PC-3 (cell line): ENCODE measurements around the gene METAP1D. TPM values are rescaled to one million over a fixed set of nuclear protein-coding genes. Genes with fewer than 3 reads are reported as not detected.
A peak's percentile ranks its signal among the peaks of the same experiment; 100 is the strongest.

Source experiments
- ATAC-seq: fragments of 200-7000 bp; cut with Tn5 transposase; 2 replicates; pipeline ENCODE4 v1.9.1; 2020; ENCODE audit warnings: mild to moderate bottlenecking, moderate library complexity
- Bru-seq: library from RNA; stranded (reverse); fragments of 400-500 nt; gene quantifications from one replicate; lab custom pipeline; 2021; lab: Mats Ljungman, UMichigan
- BruChase-seq, 2 experiments: library from RNA; stranded (reverse); fragments of 400-500 nt; gene quantifications; one replicate each; lab custom pipeline; 2021; lab: Mats Ljungman, UMichigan
- BruUV-seq: library from RNA; stranded (reverse); fragments of 400-500 nt; replicated peaks from 2 replicates; lab custom pipeline; 2021; lab: Mats Ljungman, UMichigan
- CTCF ChIA-PET: fragments of 300-600 bp; sonication (Branson Sonifier 250); formaldehyde crosslinking; loops from one replicate; lab custom pipeline; 2022; ENCODE audit warnings: antibody characterized with exemption; lab: Charles Lee
- POLR2A ChIA-PET: fragments of 300-600 bp; sonication (Branson Sonifier 250); formaldehyde crosslinking; loops from one replicate; lab custom pipeline; 2022; ENCODE audit warnings: antibody characterized with exemption; ENCODE audit not compliant: unreplicated experiment; lab: Charles Lee
- DNase-seq: peaks from one replicate; pipeline ENCODE4 v3.0.0-alpha.2; 2015
- H2AFZ ChIP-seq: fragments of 300-600 bp; sonication (generic); 2 replicates; pipeline ENCODE4 v1.6.0; 2016; ENCODE audit warnings: antibody characterized with exemption, low read length
- H3F3A ChIP-seq: fragments of 300-600 bp; sonication (generic); one replicate; pipeline ENCODE4 v1.6.0; 2017; ENCODE audit warnings: antibody characterized with exemption, low read length, control low read depth, mild to moderate bottlenecking; ENCODE audit not compliant: unreplicated experiment
- H3K27ac ChIP-seq: fragments of 300-600 bp; sonication (generic); 2 replicates; pipeline ENCODE4 v1.5.1; 2016; ENCODE audit warnings: mild to moderate bottlenecking, low read length
- H3K27me3 ChIP-seq: fragments of 300-600 bp; sonication (generic); 2 replicates; pipeline ENCODE4 v1.6.1; 2016; ENCODE audit warnings: low read length, mixed read lengths
- H3K36me3 ChIP-seq: fragments of 300-600 bp; sonication (generic); 2 replicates; pipeline ENCODE4 v1.6.1; 2016; ENCODE audit warnings: low read depth, mixed run types, low read length, mixed read lengths
- H3K4me1 ChIP-seq: fragments of 300-600 bp; sonication (generic); 2 replicates; pipeline ENCODE4 v1.5.1; 2016; ENCODE audit warnings: low read length; ENCODE audit not compliant: insufficient read depth
- H3K4me2 ChIP-seq: fragments of 300-600 bp; sonication (generic); 2 replicates; pipeline ENCODE4 v1.6.0; 2016; ENCODE audit warnings: low read length
- H3K4me3 ChIP-seq: fragments of 300-600 bp; sonication (generic); 2 replicates; pipeline ENCODE4 v1.5.1; 2016; ENCODE audit warnings: mild to moderate bottlenecking, low read length, mixed read lengths
- H3K79me2 ChIP-seq: fragments of 300-600 bp; sonication (generic); 2 replicates; pipeline ENCODE4 v1.6.1; 2017; ENCODE audit warnings: low read length, mixed read lengths
- H3K9ac ChIP-seq: fragments of 300-600 bp; sonication (generic); 2 replicates; pipeline ENCODE4 v1.6.0; 2016; ENCODE audit warnings: mild to moderate bottlenecking, low read length
- H3K9me2 ChIP-seq: fragments of 300-600 bp; sonication (generic); replicated peaks from 2 replicates; pipeline ENCODE4 v1.6.1; 2016; ENCODE audit warnings: mixed run types, low read length, mixed read lengths
- H3K9me3 ChIP-seq: fragments of 300-600 bp; sonication (generic); 2 replicates; pipeline ENCODE4 v1.6.1; 2016; ENCODE audit warnings: low read length, mixed read lengths
- H4K20me1 ChIP-seq: fragments of 300-600 bp; sonication (generic); 2 replicates; pipeline ENCODE4 v1.6.1; 2016; ENCODE audit warnings: low read length, mixed read lengths
- EZH2 ChIP-seq: fragments of 300-600 bp; sonication (generic); IDR thresholded peaks from one replicate; pipeline ENCODE4 v1.6.1; 2017; ENCODE audit warnings: antibody characterized with exemption, mild to moderate bottlenecking, low read length; ENCODE audit not compliant: unreplicated experiment
- EZH2phosphoT487 ChIP-seq: fragments of 300-600 bp; sonication (generic); IDR thresholded peaks from 2 replicates; pipeline ENCODE4 v1.6.1; 2018; ENCODE audit warnings: mild to moderate bottlenecking, antibody characterized with exemption, low read length, borderline replicate concordance
- intact Hi-C: fragments of 100-400 bp; cut with micrococcal nuclease; formaldehyde crosslinking; loops from 2 replicates; pipeline ENCODE4 v1.9.0; 2023
- long read RNA-seq: library from polyadenylated mRNA; unstranded; transcript quantifications from one replicate; pipeline ENCODE4 v2.0.0, GENCODE V29; 2021; ENCODE audit not compliant: unreplicated experiment
- total RNA-seq: library from RNA; depleted of rRNA; stranded (reverse); fragments of >200 nt; gene quantifications from 2 replicates; pipeline ENCODE4 v1.2.3, GENCODE V29; 2014; rRNA removed
- TF ChIP-seq, protein P1 (sequence below): fragments of 300-600 bp; sonication (generic); conservative IDR thresholded peaks from 2 replicates; pipeline ENCODE4 v1.5.1; 2017; ENCODE audit warnings: antibody characterized with exemption, low read depth, mild to moderate bottlenecking, low read length

METAP1D gene
- total RNA-seq (7.3 and 12.0 TPM in 2 replicates), Bru-seq, nascent RNA (percentile 50 among the genes with signal in this experiment), BruChase-seq, experiment 1, labeled RNA remaining after a 6-hour chase (percentile 53 among the genes with signal in this experiment), BruChase-seq, experiment 2, labeled RNA remaining after a 2-hour chase (percentile 58 among the genes with signal in this experiment)
- long read RNA-seq, transcript METAP1D-201 (10 exons, 3,419 nt), result major isoform, 6 of 23 reads
- long read RNA-seq, partial matches to known transcripts, result 2 of 23 reads
- long read RNA-seq, other reads (novel, unspliced or antisense), result 11 of 23 reads

DNA sequence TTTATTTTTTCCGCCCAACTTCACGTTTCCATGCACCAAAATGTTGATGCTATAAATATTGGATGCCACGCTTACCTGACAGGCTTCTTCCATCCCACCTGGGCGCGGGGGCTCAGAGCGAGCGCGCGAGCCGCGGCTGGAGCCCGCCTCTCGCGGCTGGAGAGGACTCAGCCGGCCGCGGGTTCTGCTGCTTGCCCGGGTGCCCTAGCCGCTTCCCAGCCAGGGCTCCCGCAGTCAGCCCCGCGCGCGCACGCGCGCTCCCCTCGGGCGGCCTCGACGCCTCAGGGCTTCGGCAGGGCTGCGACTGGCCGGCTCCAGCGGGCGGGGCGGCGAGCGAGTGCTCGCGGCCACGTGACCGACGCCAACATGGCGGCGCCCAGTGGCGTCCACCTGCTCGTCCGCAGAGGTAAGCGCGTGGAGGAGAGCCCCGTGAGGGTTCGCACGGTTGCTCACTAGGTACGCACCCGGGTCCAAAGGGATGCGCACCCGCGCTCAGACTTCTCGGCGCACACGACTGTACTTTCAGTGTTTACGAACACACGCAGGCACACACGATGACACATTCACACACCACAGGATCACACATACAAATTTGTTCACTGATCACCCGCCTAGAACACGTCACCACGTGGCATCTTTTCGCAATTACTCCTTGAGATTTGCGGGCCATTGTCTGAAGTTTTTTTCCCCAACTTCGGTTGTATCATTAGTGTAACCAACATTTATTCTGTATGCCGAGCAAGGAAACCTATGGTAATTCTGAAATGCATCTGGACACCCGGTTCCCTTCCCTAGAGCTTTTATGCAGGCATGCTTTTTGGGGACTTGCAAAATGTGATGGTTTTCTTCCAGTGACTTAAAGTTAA lies at the start of gene METAP1D:
Gene METAP1D (plus strand): TSS at position 350 of the 866 bp plus-strand sequence. CDS start 17 bp downstream, at position 367.
- peak within 1 kb of the TSS; percentile 91 for H2AFZ ChIP-seq
- H3K27me3 ChIP-seq, result no peaks in the 10 kb centered on the region
- peak; percentile 93 for ATAC-seq
- POLR2A ChIA-PET, result interaction anchor here (0.6 kb wide), 2 partner anchors 86 to 99 kb away, joined by 3 to 4 read pairs; partner anchors contain the start of gene DLX1
- peak within 1 kb of the TSS; percentile 87 for H3K4me2 ChIP-seq
- H3F3A ChIP-seq, result no peaks in the 10 kb centered on the region
- no peaks in the 10 kb centered on the region for H3K36me3 ChIP-seq
- CTCF ChIA-PET, result no interaction called here
- intact Hi-C loops, result loop anchor here (2.0 kb wide), 1 partner anchor 95 kb away; no protein-coding TSS in a partner anchor
- DNase-seq, result peak; percentile 94
- TF ChIP-seq EZH2 (no peak), EZH2phosphoT487 (no peak)
- TF ChIP-seq, protein P1, sequence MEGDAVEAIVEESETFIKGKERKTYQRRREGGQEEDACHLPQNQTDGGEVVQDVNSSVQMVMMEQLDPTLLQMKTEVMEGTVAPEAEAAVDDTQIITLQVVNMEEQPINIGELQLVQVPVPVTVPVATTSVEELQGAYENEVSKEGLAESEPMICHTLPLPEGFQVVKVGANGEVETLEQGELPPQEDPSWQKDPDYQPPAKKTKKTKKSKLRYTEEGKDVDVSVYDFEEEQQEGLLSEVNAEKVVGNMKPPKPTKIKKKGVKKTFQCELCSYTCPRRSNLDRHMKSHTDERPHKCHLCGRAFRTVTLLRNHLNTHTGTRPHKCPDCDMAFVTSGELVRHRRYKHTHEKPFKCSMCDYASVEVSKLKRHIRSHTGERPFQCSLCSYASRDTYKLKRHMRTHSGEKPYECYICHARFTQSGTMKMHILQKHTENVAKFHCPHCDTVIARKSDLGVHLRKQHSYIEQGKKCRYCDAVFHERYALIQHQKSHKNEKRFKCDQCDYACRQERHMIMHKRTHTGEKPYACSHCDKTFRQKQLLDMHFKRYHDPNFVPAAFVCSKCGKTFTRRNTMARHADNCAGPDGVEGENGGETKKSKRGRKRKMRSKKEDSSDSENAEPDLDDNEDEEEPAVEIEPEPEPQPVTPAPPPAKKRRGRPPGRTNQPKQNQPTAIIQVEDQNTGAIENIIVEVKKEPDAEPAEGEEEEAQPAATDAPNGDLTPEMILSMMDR, result no peak
- peaks cover 16% of the 10 kb centered on the region for H3K4me1 ChIP-seq
- H3K9me3 ChIP-seq, result no peaks in the 10 kb centered on the region
- peaks cover 4% of the 10 kb centered on the region; the same call in 1 of the 2 replicates for H3K79me2 ChIP-seq
- H4K20me1 ChIP-seq, result no peaks in the 10 kb centered on the region
- no peaks in the 10 kb centered on the region for H3K9me2 ChIP-seq
- H3K9ac ChIP-seq, result peak within 1 kb of the TSS; percentile 82
- peak within 1 kb of the TSS; percentile 70 for H3K27ac ChIP-seq
- H3K4me3 ChIP-seq, result peak within 1 kb of the TSS; percentile 74
- TSS peak; percentile 90 for BruUV-seq

DNA sequence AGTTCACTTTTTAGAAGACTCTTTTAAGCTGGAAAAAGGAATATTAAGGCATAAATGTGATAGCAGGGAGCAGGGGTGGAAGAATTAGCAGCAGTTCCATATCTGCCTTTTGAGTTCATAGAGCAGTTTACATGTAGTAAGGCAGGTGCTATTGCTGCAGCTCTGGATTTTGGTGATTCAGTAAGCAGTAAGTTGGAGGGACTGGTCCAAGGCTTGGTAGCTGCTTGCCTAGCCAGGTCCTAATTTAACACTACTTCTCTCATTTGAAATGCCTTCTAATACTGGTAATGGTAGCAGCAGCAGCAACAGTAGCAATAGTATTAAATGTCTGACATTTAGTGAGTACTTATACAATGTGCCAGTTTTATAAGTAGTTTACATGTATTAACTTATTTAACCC lies 47.5 kb upstream of the METAP1D start:
- peaks cover 6% of the 10 kb centered on the region for H3K4me1 ChIP-seq
- no peak for TF ChIP-seq EZH2
- TF ChIP-seq, protein P1, result no peak
- TF ChIP-seq EZH2phosphoT487, result no peak
- no TSS peak for BruUV-seq
- no peaks in the 10 kb centered on the region for H3F3A ChIP-seq
- DNase-seq, result no peak
- H3K27me3 ChIP-seq, result no peaks in the 10 kb centered on the region
- no peak overlapping the region for H3K27ac ChIP-seq
- no peak overlapping the region for H3K9ac ChIP-seq
- H3K4me2 ChIP-seq, result no peak overlapping the region
- H3K36me3 ChIP-seq, result no peaks in the 10 kb centered on the region; the same call in none of the 2 replicates
- no peak for ATAC-seq
- CTCF ChIA-PET, result no interaction called here
- 0 out of 2 replicates have a peak, but pooled peaks cover 6% of the 10 kb centered on the region for H4K20me1 ChIP-seq
- intact Hi-C loops, result no loop called here
- H3K79me2 ChIP-seq, result no peaks in the 10 kb centered on the region; the same call in 1 of the 2 replicates
- H2AFZ ChIP-seq, result no peak overlapping the region
- H3K9me3 ChIP-seq, result no peaks in the 10 kb centered on the region
- H3K4me3 ChIP-seq, result no peak overlapping the region
- POLR2A ChIA-PET, result no interaction called here
- no peaks in the 10 kb centered on the region for H3K9me2 ChIP-seq
